GM10847 (cell line): ENCODE data around the gene SCCPDH.
A peak's percentile ranks its signal among the peaks of the same experiment; 100 is the strongest.

Source experiments
- POLR2A ChIP-seq: IDR thresholded peaks from 2 replicates; pipeline ENCODE4 v1.6.1; 2011; ENCODE audit not compliant: insufficient read length; ENCODE audit errors: extremely low read depth

Gene SCCPDH

DNA sequence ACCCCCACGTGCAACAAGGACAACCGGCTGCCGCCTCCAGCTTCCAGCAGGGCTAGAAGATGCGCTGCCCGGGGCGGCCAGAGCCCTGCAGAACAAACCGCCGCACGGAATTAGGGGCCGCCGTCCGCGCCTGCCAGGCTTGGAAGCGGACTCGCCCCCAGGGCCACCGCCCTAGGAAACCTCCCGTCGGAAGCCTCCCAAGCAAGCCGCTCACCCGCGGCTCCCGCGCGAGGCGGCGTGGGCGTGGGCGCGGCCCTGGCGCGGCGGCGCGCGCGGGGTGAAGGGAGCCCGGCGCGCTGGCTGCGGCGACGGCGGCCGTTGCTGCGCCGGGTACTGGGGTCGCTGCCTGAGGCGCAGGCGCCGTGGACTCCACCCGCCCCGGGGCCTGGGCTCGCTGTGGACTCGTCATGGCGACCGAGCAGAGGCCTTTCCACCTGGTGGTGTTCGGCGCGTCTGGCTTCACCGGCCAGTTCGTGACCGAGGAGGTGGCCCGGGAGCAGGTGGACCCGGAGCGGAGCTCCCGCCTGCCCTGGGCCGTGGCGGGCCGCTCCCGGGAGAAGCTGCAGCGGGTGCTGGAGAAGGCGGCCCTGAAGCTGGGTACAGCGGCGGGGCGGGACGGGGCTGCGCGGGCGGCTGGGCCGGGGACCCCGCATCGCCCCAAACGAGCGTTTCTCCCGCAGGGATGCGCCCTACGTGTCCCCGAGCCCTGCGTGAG, at the start of gene SCCPDH:
Gene SCCPDH (plus strand): TSS at position 394 of the 715 bp plus-strand sequence. CDS start 14 bp downstream, at position 408.
- peak; percentile 61 for TF ChIP-seq POLR2A

DNA sequence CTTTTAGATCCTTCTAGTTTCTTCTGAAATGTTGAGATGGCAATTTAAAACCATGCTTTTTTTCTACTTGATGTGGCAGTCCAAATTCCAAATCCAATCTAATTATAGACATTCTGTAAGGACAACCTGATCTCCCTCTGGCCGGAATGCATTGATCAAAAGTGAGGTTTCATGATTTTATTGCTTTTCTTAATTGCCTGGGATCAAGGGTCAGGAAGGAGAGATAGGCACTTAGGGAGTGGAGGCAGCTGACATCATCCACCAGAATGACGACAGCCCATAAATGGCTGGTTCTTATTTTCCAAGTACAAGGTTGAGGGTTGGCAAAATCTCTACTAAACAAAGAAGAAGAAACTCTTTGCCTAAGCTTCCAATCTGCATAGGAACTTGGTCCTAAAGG, 46.4 kb upstream of the SCCPDH start:
- no peak for TF ChIP-seq POLR2A

DNA sequence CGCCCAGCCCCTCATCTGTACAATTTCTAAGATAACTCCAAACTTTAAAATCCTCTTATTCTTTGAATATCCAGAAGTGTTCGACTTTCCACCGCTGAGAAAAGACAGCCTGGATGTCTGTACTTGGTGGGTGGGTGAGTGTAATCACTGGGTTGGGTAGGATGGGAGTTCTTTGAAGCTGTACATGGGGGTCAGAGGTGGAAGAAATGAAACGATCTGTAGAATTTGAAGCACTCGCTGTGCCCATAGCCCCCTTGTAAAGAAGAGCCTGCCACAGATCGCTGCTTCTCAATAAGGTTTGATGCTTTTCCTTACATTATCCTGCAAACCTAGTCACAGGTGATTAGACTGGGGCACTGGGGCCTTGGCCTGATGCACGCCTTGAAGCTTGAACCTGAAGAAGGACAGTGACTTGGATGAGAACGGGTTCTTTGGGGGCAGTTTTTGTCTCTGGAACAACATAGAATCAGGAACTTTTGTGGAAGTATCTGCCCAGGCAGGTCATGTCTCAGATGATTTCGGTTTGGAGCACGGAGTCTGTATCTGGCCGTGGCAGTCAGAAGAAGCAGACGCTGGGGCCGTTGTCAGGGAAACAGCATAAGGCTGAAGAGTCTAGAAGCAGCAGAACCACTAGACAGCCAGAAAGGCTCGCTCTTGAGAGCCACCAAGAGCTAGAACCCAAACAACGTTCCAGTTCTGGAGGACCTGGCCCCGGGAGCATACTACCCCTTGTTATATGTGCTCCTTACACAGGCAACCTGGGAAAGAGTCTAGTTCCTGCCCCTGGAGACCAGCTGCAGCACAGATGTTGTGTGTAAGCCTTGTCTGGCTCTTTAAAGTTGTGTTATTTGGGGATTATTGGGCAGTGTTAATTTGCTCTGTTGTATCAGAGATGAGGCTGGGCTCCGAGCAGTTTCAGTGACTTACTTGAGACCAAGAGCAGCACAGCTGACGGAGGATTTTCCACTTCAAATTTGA, 45.1 kb upstream of the SCCPDH start:
- TF ChIP-seq POLR2A = no peak

- TF ChIP-seq POLR2A = no peak
Observed at GRCh38 chr1:246679794-246680177, 44.4 kb upstream of the SCCPDH start.

DNA sequence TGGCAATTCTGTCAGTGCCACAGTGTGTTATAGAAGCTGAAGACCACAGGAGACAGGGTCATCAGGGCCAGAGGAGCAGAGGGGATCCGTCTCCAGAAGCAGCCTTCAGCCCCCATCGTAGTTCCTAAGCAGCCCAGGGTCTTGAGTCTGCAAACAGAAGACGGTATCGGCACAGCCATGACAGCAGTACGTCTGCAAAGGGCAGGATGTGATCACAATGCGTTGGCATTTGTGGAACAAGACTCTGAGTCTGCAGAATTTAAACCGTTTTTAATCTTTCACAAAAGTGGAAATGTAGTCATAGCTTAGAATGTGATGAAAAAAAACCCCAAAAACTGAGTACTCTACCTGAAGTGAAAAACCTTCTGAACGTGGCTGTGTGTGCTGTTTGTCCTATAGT, 44.0 kb upstream of the SCCPDH start:
- no peak for TF ChIP-seq POLR2A

GRCh38 chr1:246680696-246681130, 43.5 kb upstream of the SCCPDH start:
- no peak for TF ChIP-seq POLR2A

DNA sequence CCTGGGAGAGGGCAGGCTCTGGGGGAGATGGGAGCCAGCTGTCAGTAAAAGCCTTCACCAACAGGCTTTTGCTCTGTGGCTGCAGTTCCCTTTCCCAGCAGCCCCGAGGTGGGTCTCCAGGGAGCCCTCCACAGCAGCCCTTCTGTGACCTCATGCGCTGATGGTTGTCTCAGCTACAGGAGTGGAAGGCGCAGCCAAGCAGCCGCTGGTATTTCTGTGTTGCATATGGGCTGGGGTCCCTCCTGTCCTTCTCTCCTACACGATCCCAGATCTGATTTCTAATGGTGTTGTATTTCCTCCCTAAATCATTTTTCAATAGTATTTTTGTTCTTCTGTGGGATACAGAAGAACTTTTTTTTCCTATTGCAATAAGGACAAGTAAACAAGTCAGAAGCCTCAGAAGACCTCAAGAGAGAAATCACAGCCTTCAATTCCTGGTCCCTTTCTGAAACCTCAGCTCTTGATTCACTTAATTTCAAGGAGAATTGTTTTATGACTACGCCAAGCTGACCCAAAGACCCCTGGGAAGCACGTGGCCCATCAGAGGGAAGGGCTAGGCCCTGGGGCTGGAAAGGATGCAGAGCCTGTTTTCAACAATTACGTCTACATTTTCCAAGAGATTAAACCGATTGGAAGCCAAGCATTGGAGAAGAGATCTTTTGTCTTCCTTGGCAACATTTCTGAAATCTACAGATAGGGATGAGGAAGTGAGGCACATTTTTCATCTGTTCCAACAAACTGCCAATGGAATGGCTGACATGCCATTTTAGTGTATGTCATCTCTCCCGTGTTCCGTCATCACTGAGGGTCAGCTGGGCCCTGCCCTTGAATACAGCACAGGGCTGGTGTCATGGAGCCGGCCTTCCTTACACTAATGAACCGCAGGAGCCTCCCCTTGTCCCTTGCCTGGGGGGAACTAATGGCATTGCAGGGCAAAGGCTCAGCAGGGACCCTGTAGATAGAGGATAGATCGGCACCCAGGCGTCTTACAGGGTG, 42.0 kb upstream of the SCCPDH start:
- no peak for TF ChIP-seq POLR2A

DNA sequence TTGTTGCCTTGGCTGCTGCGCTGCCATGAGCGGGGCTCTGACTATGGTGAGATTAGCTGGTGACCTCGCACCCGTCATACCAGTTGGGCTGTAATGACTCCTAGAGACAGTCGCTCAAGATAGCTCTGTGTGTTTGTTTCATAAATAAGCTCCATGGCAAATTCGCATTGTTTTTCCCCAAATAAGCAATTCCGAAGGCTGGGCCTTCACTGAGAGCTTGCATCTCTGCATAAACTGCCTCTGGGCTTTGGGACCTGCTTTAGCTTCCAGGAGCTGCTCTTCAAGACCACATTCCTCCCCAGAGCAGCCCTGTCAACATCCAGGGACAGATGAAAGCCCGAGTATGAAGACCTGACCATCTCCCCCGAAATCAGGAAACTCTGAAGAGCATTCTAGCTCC, 40.7 kb upstream of the SCCPDH start:
- TF ChIP-seq POLR2A = no peak

GRCh38 chr1:246687002-246687401, 37.2 kb upstream of the SCCPDH start:
- no peak for TF ChIP-seq POLR2A

GRCh38 chr1:246689409-246690008, 34.7 kb upstream of the SCCPDH start:
- no peak for TF ChIP-seq POLR2A

DNA sequence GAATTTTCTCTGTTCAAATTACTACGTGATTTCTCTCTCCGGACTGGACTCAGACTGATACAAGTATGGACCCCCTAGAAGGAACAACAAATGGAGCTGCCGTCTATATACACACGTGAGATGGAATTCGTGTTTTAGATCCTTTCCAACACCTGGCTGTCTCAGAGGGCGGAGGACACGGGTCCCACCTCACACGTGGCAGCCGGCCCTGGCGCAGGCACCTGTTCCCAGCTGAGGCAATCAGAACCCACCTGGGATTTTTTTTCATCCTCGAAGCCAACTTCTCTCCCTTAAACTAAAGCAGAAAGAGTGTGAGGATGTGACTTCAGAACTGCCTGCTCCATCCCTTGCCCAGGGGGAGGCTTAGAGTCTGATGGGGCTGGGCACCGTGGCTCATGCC, 34.1 kb upstream of the SCCPDH start:
- no peak for TF ChIP-seq POLR2A

- TF ChIP-seq POLR2A = no peak
Observed at GRCh38 chr1:246691622-246692495, 32.4 kb upstream of the SCCPDH start.

- no peak for TF ChIP-seq POLR2A
Observed at GRCh38 chr1:246695136-246695535, 29.1 kb upstream of the SCCPDH start.

GRCh38 chr1:246695666-246696065, 28.5 kb upstream of the SCCPDH start:
- TF ChIP-seq POLR2A = no peak
